Panc1 (cell line): ENCODE measurements around the gene CGB2.

Source experiments
- CTCF ChIP-seq: fragments of 450-650 bp; IDR thresholded peaks from 2 replicates; pipeline ENCODE4 v1.5.1; 2017; ENCODE audit warnings: mild to moderate bottlenecking
- TCF7L2 ChIP-seq: IDR thresholded peaks from 2 replicates; pipeline ENCODE4 v1.6.1; 2011; ENCODE audit warnings: mild to moderate bottlenecking, low read depth, low read length, inconsistent platforms

GRCh38 chr19:49058562-49058961, 26.9 kb downstream of the CGB2 start:
- TF ChIP-seq TCF7L2: no peak
- no peak for TF ChIP-seq CTCF
